ENCODE data around the gene TATDN2.

- TF ChIP-seq POLR2AphosphoS5 (IDR thresholded peaks at IDR 0.05; ENCODE audit: low read depth, low read length) = no peak
- TF ChIP-seq, protein P1, sequence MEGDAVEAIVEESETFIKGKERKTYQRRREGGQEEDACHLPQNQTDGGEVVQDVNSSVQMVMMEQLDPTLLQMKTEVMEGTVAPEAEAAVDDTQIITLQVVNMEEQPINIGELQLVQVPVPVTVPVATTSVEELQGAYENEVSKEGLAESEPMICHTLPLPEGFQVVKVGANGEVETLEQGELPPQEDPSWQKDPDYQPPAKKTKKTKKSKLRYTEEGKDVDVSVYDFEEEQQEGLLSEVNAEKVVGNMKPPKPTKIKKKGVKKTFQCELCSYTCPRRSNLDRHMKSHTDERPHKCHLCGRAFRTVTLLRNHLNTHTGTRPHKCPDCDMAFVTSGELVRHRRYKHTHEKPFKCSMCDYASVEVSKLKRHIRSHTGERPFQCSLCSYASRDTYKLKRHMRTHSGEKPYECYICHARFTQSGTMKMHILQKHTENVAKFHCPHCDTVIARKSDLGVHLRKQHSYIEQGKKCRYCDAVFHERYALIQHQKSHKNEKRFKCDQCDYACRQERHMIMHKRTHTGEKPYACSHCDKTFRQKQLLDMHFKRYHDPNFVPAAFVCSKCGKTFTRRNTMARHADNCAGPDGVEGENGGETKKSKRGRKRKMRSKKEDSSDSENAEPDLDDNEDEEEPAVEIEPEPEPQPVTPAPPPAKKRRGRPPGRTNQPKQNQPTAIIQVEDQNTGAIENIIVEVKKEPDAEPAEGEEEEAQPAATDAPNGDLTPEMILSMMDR (IDR thresholded peaks at IDR 0.05) = no peak
- no peak for TF ChIP-seq SIN3A (IDR thresholded peaks at IDR 0.05; ENCODE audit: borderline replicate concordance, insufficient read depth, low read depth, low read length)
- TF ChIP-seq TCF7L2 (IDR thresholded peaks at IDR 0.05; ENCODE audit: low read depth, low read length) = no peak
- no peak for TF ChIP-seq REST (IDR thresholded peaks at IDR 0.05; ENCODE audit: insufficient read depth in 1 of 2, low read depth in 2 of 2, low read length in 1 of 2)
Measured at GRCh38 chr3:10249833-10250232, 1.6 kb downstream of the TATDN2 start.
